ENCODE measurements around the gene DDX60. TPM values are rescaled to one million over a fixed set of nuclear protein-coding genes. Genes with fewer than 3 reads are reported as not detected.

DDX60 gene
- total and polyA plus RNA-seq, 2 donors (not counting 3 experiments of a cell fraction or from before 2014, with no cell fraction given): 3.8 to 9.3 TPM

Other genes with a start within 250 kb of the DDX60 start
- not detected in 2 replicates for gene ANXA10, start 226.2 kb downstream of the DDX60 start, total RNA-seq
- not detected in 2 replicates for gene ANXA10, start 226.2 kb downstream of the DDX60 start, polyA plus RNA-seq
- 22.0 and 32.9 TPM in 2 replicates for gene DDX60L, start 161.7 kb upstream of the DDX60 start, total RNA-seq
- gene DDX60L, start 161.7 kb upstream of the DDX60 start, polyA plus RNA-seq: 11.6 and 15.8 TPM in 2 replicates
- gene PALLD, start 178.3 kb upstream of the DDX60 start, total RNA-seq: 47.9 and 48.2 TPM in 2 replicates
- gene PALLD, start 178.3 kb upstream of the DDX60 start, polyA plus RNA-seq: 10.4 and 13.4 TPM in 2 replicates

Measured in endothelial cell of umbilical vein (primary cell).